Breast epithelium (tissue), 3 donors: ENCODE measurements around the gene AACS.

Source experiments
- CTCF ChIP-seq, 3 donors: fragments of 450-650 bp; IDR thresholded peaks; one replicate each; pipeline ENCODE4 v1.5.1; 2016 to 2017; ENCODE audit warnings: antibody characterized with exemption in 3 of 3, mild to moderate bottlenecking in 3 of 3, moderate library complexity in 3 of 3
- POLR2A ChIP-seq: fragments of 450-650 bp; IDR thresholded peaks from one replicate; pipeline ENCODE4 v1.6.1; 2016; ENCODE audit warnings: antibody characterized with exemption, mild to moderate bottlenecking, moderate library complexity

GRCh38 chr12:125114365-125115141, 49.3 kb downstream of the AACS start:
- TF ChIP-seq CTCF (IDR thresholded peaks at IDR 0.05) (no peak), POLR2A (no peak)
